Muscle of leg (tissue), 16 donors: Measurements from ENCODE around the gene IFNL2. TPM values are rescaled to one million over a fixed set of nuclear protein-coding genes. Genes with fewer than 3 reads are reported as not detected.
"Not testable (repeated sequence)": the region's sequence is repeated elsewhere in the genome, so short reads cannot be mapped to it uniquely, and the experiment has no call there.

ENCODE experiments used
- DNase-seq: peaks from one replicate; pipeline ENCODE4 v3.0.0; 2013
- H3K27ac ChIP-seq: one replicate; pipeline ENCODE4 v1.5.1; 2013; ENCODE audit warnings: mild to moderate bottlenecking, low read length, control low read depth
- H3K27me3 ChIP-seq: one replicate; pipeline ENCODE4 v1.6.1; 2013; ENCODE audit warnings: low read length; ENCODE audit not compliant: control insufficient read depth, insufficient read depth
- H3K36me3 ChIP-seq: one replicate; pipeline ENCODE4 v1.6.1; 2013; ENCODE audit warnings: low read length; ENCODE audit not compliant: control insufficient read depth, insufficient read depth
- H3K4me1 ChIP-seq: one replicate; pipeline ENCODE4 v1.6.1; 2013; ENCODE audit warnings: low read length; ENCODE audit not compliant: control insufficient read depth, insufficient read depth
- H3K4me3 ChIP-seq: one replicate; pipeline ENCODE4 v1.5.1; 2013; ENCODE audit warnings: low read length, control low read depth
- H3K9me3 ChIP-seq: replicated peaks from 2 replicates; pipeline ENCODE4 v1.6.1; 2013; ENCODE audit warnings: low read depth, low read length; ENCODE audit not compliant: control insufficient read depth
- WGBS: methylation state at CpG from one replicate; pipeline ENCODE4 v1.1.5; 2013; ENCODE audit warnings: missing lambda C conversion rate; ENCODE audit not compliant: insufficient coverage; 5-methylcytosine and 5-hydroxymethylcytosine counted together
- long read RNA-seq, 11 donors: transcript quantifications; one replicate each; lab custom pipeline, GENCODE V29; 2026
- polyA plus RNA-seq, 8 donors: library from polyadenylated mRNA; unstranded; fragments of 120-200 nt; gene quantifications; one replicate each; pipeline versions ENCODE4 v1.2.1 to v1.2.3, GENCODE V29; 2013; ENCODE audit warnings: inconsistent platforms in 1 of 8, low replicate concordance in 1 of 8; ENCODE audit not compliant: insufficient read length in 8 of 8, insufficient read depth in 1 of 8
- total RNA-seq: library from RNA; stranded (reverse); fragments of 120-200 nt; gene quantifications from one replicate; pipeline ENCODE4 v1.2.4, GENCODE V29; 2013

IFNL2 gene
- not detected for total RNA-seq
- polyA plus RNA-seq, result not detected
- long read RNA-seq, donor 1, result 0 reads
- long read RNA-seq, donor 2, result 0 reads
- long read RNA-seq, donor 3, result 0 reads
- long read RNA-seq, donor 4, result 0 reads
- long read RNA-seq, donor 5, result 0 reads
- long read RNA-seq, donor 6, result 0 reads
- long read RNA-seq, donor 7, result 0 reads
- long read RNA-seq, donor 8, result 0 reads
- long read RNA-seq, donor 9, result 0 reads
- long read RNA-seq, donor 10, result 0 reads
- long read RNA-seq, donor 11, result 0 reads

DNA sequence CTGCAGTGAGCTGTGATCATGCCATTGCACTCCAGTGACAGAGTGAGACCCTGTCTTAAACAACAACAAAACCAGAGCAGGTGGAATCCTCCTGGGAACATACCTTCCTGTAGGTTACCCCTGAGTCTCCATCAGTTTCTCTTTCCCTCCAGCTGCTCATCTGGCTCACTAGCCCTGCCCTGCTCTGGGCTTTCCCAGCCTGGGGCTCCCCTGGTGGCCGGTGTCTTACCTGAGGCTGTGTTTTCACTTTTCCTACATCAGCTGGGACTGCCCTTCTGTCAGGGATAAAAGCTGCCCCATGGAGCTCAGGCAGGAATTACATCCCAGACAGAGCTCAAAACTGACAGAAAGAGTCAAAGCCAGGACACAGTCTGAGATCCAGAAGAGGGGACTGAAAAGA lies at the start of gene IFNL2:
TSS of gene IFNL2 (plus strand) at position 312 of the 400 bp plus-strand sequence. CDS start 173 bp downstream, outside the sequence.
- no CpG with 5 or more reads among the region's 1 CpG for WGBS
- not testable (repeated sequence) for H3K4me3 ChIP-seq, H3K27ac ChIP-seq, H3K9me3 ChIP-seq, DNase-seq, H3K36me3 ChIP-seq
- H3K27me3 ChIP-seq, result peaks cover 37% of the 10 kb centered on the region
- H3K4me1 ChIP-seq, result peaks cover 10% of the 10 kb centered on the region

- not testable (repeated sequence) for H3K27ac ChIP-seq, H3K36me3 ChIP-seq, H3K9me3 ChIP-seq, H3K4me3 ChIP-seq, H3K27me3 ChIP-seq, DNase-seq, H3K4me1 ChIP-seq
- WGBS, result 80% methylated on average over 3 of the region's 10 CpGs
These were observed 49.1 kb upstream of the IFNL2 start for GRCh38 chr19:39219108-39219507.

GRCh38 chr19:39223703-39224279 lies 44.4 kb upstream of the IFNL2 start:
- Histone ChIP-seq H3K27me3 (no peaks in the 10 kb centered on the region), H3K27ac (no peak overlapping the region), H3K4me1 (no peaks in the 10 kb centered on the region), H3K4me3 (no peak overlapping the region), H3K9me3 (no peaks in the 10 kb centered on the region), H3K36me3 (no peaks in the 10 kb centered on the region)
- peak; percentile 36 for DNase-seq
- WGBS, result 11% methylated on average over 2 of the region's 4 CpGs

DNA sequence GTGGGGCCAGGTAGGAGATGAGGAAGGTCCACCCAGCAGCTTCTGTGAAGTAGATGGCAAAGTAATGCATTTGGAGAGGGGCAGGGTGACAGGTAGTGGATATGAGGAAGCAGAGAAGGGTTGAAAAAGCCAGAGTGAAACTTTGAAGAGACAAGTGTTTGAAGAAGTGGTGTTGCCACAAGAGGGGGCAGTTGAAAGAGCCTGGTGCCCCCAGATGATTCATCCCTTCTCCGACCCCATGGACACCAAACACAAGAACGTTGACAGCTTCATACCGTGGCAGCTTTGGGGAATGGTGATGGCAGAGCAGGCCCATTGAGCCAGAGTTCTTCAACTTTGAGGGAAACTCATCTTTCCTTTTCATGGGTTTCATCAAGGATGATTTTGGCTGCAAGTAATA lies 43.3 kb upstream of the IFNL2 start:
- Histone ChIP-seq H3K4me1 (no peaks in the 10 kb centered on the region), H3K4me3 (no peak overlapping the region), H3K27ac (no peak overlapping the region), H3K36me3 (no peaks in the 10 kb centered on the region), H3K9me3 (no peaks in the 10 kb centered on the region), H3K27me3 (no peaks in the 10 kb centered on the region)
- 0% methylated on average over 1 of the region's 3 CpGs for WGBS
- no peak for DNase-seq

GRCh38 chr19:39230096-39230764 lies 38.0 kb upstream of the IFNL2 start:
- Histone ChIP-seq H3K27me3 (no peaks in the 10 kb centered on the region), H3K36me3 (no peaks in the 10 kb centered on the region)

GRCh38 chr19:39232708-39233107 lies 35.5 kb upstream of the IFNL2 start:
- H3K4me3 ChIP-seq, result no peak overlapping the region
- WGBS, result 87% methylated on average over 3 of the region's 5 CpGs
- no peaks in the 10 kb centered on the region for H3K9me3 ChIP-seq
- DNase-seq, result no peak
- H3K27me3 ChIP-seq, result peaks cover 3% of the 10 kb centered on the region
- no peak overlapping the region for H3K27ac ChIP-seq
- H3K4me1 ChIP-seq, result no peaks in the 10 kb centered on the region
- H3K36me3 ChIP-seq, result no peaks in the 10 kb centered on the region

More at GRCh38 chr19:39230096-39230764, 38.0 kb upstream of the IFNL2 start:
- Histone ChIP-seq H3K4me3 (no peak overlapping the region), H3K4me1 (no peaks in the 10 kb centered on the region), H3K9me3 (no peaks in the 10 kb centered on the region), H3K27ac (no peak overlapping the region)
- WGBS, result 71% methylated on average over 1 of the region's 2 CpGs
- no peak for DNase-seq

GRCh38 chr19:39236527-39236926 lies 31.7 kb upstream of the IFNL2 start:
- no peak for DNase-seq
- no peak overlapping the region for H3K27ac ChIP-seq
- WGBS, result 75% methylated on average over 7 of the region's 12 CpGs
- no peaks in the 10 kb centered on the region for H3K36me3 ChIP-seq
- peaks cover 3% of the 10 kb centered on the region for H3K27me3 ChIP-seq
- no peak overlapping the region for H3K4me3 ChIP-seq
- no peaks in the 10 kb centered on the region for H3K4me1 ChIP-seq
- no peaks in the 10 kb centered on the region for H3K9me3 ChIP-seq

DNA sequence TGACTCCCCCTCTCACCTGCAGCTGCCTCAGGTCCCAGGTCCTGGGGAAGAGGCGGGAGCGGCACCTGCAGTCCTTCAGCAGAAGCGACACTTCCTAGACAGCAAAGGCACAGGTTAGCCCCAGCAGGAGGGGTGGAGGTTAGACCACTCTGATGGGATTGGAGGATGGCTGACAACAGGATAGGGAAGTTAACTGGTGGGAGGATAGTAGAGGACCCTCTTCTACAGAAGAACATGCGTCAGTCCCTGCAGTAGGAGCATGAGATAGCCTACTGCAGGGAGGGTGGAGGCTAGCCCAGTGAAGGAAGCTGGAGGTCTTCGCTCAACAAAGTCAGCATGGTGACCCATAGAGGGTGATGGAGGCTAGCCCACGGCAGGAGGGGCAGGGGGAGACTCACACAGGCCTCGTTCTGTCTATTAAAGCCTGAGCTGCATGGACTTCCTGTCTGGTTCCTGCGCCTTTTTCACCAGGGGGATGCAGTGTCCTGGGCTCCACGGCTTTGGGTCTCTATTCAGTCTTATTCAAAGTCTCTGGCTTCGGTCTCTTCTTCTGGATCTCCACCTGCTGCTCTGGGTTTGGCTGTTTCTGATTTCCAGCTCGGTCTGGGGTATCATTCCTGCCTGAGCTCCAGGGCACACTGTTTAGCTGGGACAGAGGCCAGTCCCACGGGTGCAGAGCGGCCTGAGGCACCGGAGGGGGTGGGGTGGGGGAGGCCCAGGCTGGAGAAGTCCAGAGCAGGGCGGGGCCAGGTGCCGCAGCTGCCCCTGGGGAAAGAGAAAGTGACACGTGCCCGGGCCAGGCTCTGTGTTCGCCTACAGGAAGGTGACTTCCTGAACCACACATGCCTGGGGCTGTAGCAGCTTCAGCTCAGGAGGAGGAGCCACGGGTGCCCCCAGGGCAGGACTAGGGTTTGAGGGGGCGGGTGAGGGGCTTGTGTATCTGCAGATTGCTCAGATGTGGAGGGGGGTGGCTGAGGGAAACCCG lies 30.7 kb upstream of the IFNL2 start:
- Histone ChIP-seq H3K4me3 (no peak overlapping the region), H3K36me3 (no peaks in the 10 kb centered on the region), H3K27me3 (peaks cover 3% of the 10 kb centered on the region), H3K27ac (no peak overlapping the region), H3K4me1 (no peaks in the 10 kb centered on the region), H3K9me3 (no peaks in the 10 kb centered on the region)
- 28% methylated on average over 19 of the region's 22 CpGs for WGBS
- no peak for DNase-seq

- Histone ChIP-seq H3K4me3 (no peak overlapping the region), H3K4me1 (no peaks in the 10 kb centered on the region), H3K27me3 (peaks cover 3% of the 10 kb centered on the region), H3K36me3 (no peaks in the 10 kb centered on the region), H3K27ac (no peak overlapping the region), H3K9me3 (no peaks in the 10 kb centered on the region)
- DNase-seq, result no peak
- WGBS, result 80% methylated on average over 4 of the region's 6 CpGs
These were observed 30.0 kb upstream of the IFNL2 start for GRCh38 chr19:39238209-39238608.
